ENCODE data around the gene NPBWR2.

Gene NPBWR2

DNA sequence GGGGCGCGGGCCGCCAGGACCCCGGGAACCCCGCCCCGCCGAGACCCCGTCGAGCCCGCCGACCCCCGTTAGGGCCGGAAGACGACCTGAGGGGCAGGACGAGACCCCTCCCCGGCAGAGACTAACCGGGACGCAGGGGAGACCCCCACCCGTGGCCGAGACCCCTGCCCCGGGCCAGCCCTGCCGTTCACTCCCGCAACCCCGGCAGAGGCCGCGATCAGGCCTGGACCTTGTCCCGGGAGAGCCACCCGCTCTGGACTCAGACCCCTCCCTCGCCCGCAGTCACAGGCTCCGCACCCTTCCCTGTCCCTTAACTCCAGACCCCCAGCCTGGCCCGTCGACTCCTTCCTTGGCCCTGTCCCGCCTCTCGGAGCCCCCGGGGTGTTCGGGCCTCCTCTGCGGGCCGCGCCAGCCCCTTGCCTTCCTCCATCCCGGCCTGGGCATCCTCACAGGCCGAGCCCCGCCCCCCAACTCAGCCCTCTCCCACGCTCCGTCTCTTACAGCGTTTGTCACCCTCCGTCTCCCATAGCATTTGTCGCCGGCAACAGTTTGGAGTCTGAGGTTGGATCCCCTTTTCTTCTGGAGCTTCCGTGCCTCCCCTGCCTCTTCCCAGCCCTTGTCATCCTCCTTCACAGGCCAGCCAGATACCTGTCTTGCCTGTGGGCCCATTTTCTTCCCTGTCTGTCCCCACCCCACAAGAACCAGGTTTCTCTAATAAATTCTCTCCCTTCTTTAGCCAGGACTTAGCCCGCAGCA lies 43.8 kb downstream of the NPBWR2 start (continued):
- TF ChIP-seq KLF10 (tag by site-specific recombination; IDR thresholded peaks at IDR 0.05) (no peak), ZFHX2 (tag by site-specific recombination; conservative IDR thresholded peaks at IDR 0.05) (peak; percentile 77), ZNF660 (tag by site-specific recombination; IDR thresholded peaks at IDR 0.05) (no peak), ZNF623 (tag by site-specific recombination; IDR thresholded peaks at IDR 0.05) (no peak), KLF17 (tag by site-specific recombination; IDR thresholded peaks at IDR 0.05) (no peak; the same call in none of the 2 replicates), ZBTB6 (tag by site-specific recombination; IDR thresholded peaks at IDR 0.05) (no peak), ZBTB48 (tag by site-specific recombination; IDR thresholded peaks at IDR 0.05) (peak; percentile 76), ZNF610 (tag by site-specific recombination; IDR thresholded peaks at IDR 0.05; ENCODE audit: borderline replicate concordance) (no peak), WT1 (tag by site-specific recombination; IDR thresholded peaks at IDR 0.05) (no peak), ZNF529 (tag by site-specific recombination; IDR thresholded peaks at IDR 0.05; ENCODE audit: insufficient replicate concordance) (no peak), ZNF341 (tag by site-specific recombination; IDR thresholded peaks at IDR 0.05; ENCODE audit: low read depth) (no peak), ZNF571 (tag by site-specific recombination; IDR thresholded peaks at IDR 0.05) (no peak), ZNF521 (tag by site-specific recombination; IDR thresholded peaks at IDR 0.05) (no peak), ZNF239 (tag by site-specific recombination; IDR thresholded peaks at IDR 0.05) (peak; percentile 24; the same call in 1 of the 2 replicates), ZNF146 (tag by site-specific recombination; IDR thresholded peaks at IDR 0.05) (no peak), ZNF214 (tag by site-specific recombination; IDR thresholded peaks at IDR 0.05; ENCODE audit: borderline replicate concordance) (no peak), ZNF174 (tag by site-specific recombination; IDR thresholded peaks at IDR 0.05) (no peak), REPIN1 (tag by site-specific recombination; IDR thresholded peaks at IDR 0.05; ENCODE audit: low read depth) (no peak), ZNF664 (tag by site-specific recombination; IDR thresholded peaks at IDR 0.05) (no peak), ZFP37 (tag by site-specific recombination; IDR thresholded peaks at IDR 0.05) (peak; percentile 46; the same call in 1 of the 2 replicates), ZNF791 (tag by site-specific recombination; IDR thresholded peaks at IDR 0.05) (no peak), ZNF777 (tag by site-specific recombination; IDR thresholded peaks at IDR 0.05; ENCODE audit: borderline replicate concordance) (0 out of 2 replicates have a peak, but pooled peaks have one; percentile 35), ZNF560 (tag by site-specific recombination; IDR thresholded peaks at IDR 0.05; ENCODE audit: borderline replicate concordance) (no peak), ZNF274 (IDR thresholded peaks at IDR 0.05; ENCODE audit: low read length) (no peak), ZNF274 (tag by site-specific recombination; IDR thresholded peaks at IDR 0.05; ENCODE audit: borderline replicate concordance) (no peak), ZNF16 (tag by site-specific recombination; IDR thresholded peaks at IDR 0.05; ENCODE audit: low read depth) (no peak)
- TF ChIP-seq, protein P1, sequence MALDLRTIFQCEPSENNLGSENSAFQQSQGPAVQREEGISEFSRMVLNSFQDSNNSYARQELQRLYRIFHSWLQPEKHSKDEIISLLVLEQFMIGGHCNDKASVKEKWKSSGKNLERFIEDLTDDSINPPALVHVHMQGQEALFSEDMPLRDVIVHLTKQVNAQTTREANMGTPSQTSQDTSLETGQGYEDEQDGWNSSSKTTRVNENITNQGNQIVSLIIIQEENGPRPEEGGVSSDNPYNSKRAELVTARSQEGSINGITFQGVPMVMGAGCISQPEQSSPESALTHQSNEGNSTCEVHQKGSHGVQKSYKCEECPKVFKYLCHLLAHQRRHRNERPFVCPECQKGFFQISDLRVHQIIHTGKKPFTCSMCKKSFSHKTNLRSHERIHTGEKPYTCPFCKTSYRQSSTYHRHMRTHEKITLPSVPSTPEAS (tag by site-specific recombination; IDR thresholded peaks at IDR 0.05), result no peak
- TF ChIP-seq, protein P2, sequence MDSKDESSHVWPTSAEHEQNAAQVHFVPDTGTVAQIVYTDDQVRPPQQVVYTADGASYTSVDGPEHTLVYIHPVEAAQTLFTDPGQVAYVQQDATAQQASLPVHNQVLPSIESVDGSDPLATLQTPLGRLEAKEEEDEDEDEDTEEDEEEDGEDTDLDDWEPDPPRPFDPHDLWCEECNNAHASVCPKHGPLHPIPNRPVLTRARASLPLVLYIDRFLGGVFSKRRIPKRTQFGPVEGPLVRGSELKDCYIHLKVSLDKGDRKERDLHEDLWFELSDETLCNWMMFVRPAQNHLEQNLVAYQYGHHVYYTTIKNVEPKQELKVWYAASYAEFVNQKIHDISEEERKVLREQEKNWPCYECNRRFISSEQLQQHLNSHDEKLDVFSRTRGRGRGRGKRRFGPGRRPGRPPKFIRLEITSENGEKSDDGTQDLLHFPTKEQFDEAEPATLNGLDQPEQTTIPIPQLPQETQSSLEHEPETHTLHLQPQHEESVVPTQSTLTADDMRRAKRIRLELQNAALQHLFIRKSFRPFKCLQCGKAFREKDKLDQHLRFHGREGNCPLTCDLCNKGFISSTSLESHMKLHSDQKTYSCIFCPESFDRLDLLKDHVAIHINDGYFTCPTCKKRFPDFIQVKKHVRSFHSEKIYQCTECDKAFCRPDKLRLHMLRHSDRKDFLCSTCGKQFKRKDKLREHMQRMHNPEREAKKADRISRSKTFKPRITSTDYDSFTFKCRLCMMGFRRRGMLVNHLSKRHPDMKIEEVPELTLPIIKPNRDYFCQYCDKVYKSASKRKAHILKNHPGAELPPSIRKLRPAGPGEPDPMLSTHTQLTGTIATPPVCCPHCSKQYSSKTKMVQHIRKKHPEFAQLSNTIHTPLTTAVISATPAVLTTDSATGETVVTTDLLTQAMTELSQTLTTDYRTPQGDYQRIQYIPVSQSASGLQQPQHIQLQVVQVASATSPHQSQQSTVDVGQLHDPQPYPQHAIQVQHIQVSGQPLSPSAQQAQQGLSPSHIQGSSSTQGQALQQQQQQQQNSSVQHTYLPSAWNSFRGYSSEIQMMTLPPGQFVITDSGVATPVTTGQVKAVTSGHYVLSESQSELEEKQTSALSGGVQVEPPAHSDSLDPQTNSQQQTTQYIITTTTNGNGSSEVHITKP (tag by site-specific recombination; IDR thresholded peaks at IDR 0.05), result no peak
- TF ChIP-seq, protein P3, sequence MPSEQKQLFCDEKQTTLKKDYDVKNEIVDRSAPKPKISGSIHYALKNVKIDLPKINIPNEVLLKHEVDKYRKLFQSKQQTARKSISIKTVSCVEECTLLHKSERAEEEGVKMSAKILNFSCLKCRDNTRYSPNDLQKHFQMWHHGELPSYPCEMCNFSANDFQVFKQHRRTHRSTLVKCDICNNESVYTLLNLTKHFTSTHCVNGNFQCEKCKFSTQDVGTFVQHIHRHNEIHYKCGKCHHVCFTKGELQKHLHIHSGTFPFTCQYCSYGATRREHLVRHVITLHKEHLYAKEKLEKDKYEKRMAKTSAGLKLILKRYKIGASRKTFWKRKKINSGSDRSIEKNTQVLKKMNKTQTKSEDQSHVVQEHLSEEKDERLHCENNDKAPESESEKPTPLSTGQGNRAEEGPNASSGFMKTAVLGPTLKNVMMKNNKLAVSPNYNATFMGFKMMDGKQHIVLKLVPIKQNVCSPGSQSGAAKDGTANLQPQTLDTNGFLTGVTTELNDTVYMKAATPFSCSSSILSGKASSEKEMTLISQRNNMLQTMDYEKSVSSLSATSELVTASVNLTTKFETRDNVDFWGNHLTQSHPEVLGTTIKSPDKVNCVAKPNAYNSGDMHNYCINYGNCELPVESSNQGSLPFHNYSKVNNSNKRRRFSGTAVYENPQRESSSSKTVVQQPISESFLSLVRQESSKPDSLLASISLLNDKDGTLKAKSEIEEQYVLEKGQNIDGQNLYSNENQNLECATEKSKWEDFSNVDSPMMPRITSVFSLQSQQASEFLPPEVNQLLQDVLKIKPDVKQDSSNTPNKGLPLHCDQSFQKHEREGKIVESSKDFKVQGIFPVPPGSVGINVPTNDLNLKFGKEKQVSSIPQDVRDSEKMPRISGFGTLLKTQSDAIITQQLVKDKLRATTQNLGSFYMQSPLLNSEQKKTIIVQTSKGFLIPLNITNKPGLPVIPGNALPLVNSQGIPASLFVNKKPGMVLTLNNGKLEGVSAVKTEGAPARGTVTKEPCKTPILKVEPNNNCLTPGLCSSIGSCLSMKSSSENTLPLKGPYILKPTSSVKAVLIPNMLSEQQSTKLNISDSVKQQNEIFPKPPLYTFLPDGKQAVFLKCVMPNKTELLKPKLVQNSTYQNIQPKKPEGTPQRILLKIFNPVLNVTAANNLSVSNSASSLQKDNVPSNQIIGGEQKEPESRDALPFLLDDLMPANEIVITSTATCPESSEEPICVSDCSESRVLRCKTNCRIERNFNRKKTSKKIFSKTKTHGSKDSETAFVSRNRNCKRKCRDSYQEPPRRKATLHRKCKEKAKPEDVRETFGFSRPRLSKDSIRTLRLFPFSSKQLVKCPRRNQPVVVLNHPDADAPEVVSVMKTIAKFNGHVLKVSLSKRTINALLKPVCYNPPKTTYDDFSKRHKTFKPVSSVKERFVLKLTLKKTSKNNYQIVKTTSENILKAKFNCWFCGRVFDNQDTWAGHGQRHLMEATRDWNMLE (tag by site-specific recombination; conservative IDR thresholded peaks at IDR 0.05; ENCODE audit: low read depth), result no peak
